Stimulated activated CD4-positive, alpha-beta T cell treated with anti-CD3 and anti-CD28 coated beads, Interleukin-12 subunit alpha, Interleukin-12 subunit beta, amount 100 ng/mL, for 24 hours (primary cell): ENCODE results near the gene DHX30.
"Not testable (repeated sequence)": the region's sequence is repeated elsewhere in the genome, so short reads cannot be mapped to it uniquely, and the experiment has no call there.

Source experiments
- DNase-seq, 2 experiments: peaks; one replicate each; pipeline ENCODE4 v3.0.0-alpha.2; 2020; ENCODE audit warnings: low read depth in 2 of 2

Gene DHX30

GRCh38 chr3:47877719-47878118 is 74.8 kb downstream of the DHX30 start:
- DNase-seq, result no peak

DNA sequence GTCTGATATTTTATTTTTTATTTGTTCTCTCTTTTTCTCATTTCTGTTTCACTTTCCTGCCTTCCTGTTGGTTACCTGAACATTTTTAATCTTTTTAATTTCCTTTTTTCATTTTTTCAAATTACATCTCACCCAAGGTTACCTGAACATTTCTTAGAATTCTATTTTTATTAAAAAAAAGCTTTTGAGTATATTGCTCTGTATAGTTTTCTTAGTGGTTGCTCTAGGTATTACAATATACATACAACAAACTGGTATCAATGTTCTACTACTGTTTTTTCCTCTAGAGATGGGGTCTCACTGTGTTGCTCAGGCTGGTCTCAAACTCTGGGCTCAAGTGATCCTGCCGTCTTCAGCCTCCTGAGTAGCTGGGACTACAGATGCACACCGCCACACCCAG is 79.4 kb downstream of the DHX30 start:
- DNase-seq, result no peak

DNA sequence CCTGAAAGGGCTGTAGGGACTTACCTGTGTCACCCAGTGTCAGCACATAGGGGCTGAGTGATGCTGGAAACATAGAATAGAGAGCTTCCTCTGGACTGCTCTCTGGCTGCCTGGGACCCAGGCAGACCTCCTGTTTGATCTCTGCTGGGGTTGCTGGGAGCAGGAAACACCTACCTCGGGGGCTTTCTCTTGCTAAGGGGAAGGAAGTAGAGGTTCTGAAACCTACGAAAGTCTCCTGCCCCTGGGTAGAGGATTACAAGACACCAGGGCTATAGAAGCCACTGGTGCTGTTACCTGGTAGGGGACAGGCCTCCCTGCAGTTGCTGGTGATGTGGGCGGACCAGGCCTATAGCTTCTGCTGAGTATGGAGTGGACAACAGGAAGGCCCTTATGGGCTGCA is 81.7 kb downstream of the DHX30 start:
- DNase-seq, result no peak

GRCh38 chr3:47885168-47885567 is 82.2 kb downstream of the DHX30 start:
- DNase-seq, result no peak

DNA sequence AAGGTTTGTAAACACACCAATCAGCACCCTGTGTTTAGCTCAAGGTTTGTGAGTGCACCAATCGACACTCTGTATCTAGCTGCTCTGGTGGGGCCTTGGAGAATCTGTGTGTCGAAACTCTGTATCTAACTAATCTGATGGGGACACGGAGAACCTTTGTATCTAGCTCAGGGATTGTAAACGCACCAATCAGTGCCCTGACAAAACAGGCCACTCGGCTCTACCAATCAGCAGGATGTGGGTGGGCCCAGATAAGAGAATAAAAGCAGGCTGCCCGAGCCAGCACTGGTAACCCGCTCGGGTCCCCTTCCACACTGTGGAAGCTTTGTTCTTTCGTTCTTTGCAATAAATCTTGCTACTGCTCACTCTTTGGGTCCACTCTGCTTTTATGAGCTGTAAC is 85.1 kb downstream of the DHX30 start:
- not testable (repeated sequence) for DNase-seq

GRCh38 chr3:47888986-47889757 is 86.2 kb downstream of the DHX30 start:
- no peak for DNase-seq

DNA sequence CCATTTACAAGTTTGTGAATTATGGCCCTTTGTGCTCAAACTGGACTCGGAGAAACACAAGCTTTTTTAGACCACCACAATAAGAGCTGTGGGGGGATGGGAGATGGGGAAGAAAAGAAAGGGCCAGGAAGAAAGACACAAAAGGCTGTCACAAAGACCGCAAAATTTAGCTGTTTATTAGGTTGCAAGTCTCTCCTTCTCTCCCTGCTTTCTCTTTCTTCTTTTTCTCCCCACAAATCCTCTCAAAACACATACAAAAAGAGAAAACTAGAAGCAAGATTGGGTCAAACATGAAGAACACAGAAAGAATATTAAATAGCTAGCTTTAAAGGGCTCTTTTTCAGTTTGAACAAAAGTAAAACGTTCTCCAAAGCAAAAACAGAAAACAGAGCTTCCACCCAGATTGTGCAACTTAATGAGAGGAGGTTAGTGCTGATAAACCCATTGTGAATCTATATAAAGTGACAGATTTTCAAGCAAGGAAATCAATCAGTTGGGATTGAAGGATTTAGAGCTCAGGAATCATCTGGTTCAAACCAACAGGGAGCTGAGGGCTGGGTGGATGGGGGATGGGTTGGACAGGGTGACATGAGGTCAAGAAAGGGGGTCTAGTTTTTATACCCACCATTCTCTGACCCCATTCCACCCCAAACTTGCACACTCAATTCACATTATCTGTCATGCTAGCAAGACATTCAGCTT is 87.3 kb downstream of the DHX30 start:
- no peak for DNase-seq

- no peak for DNase-seq
Measured at GRCh38 chr3:47890828-47891612, 88.1 kb downstream of the DHX30 start.

DNA sequence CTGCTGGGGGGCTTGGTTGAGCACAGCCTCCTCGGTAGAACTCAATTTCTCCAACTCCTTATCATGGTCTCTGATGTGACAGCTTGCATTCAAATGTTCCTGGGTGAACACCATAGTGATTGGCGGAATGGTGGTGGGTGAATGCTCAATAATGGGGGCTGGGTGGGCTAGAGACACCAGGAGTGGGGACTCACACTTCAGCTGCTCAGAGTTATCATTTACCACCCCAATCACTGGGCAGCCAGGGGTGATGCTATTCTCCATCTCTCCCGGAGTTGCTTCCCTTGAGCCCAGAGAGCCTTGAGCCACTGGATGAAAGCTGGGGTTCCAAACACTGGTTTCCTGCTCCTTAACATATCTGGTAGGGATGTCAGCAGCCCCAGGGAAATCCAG is 88.7 kb downstream of the DHX30 start:
- no peak for DNase-seq

DNA sequence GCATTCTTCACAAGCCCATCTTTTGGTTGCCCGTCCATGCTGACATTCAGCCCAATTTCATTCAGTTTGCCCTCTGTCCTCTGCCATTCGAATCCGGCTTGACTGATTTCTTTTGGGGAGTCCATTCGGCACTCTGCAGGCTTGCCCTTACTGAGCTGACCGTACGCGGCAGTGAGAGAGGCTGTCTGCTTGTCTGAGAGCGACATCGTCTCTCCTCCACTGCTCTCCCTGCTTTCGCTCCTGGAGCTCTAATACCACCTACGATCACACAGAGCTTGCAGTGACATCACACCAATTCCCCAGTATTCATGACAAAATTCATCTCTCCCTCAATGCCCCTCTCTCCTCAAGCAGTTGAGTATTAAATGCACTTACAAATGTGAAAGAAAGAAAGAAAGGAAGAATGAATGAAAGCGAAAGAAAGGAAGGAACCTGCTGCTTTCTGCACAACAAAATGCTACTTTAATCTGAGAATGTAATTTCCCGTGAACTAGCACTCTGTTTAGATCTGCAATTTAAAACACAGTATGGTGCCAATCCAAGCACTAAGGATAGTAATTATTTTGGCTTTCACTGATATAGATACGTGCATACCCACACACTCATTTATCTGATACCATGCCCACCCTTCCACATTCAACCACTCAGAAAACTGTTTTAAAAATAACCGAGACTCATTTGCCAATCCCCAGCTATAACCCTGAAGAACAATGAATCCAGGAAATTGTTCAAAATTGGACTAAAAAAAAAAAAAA is 89.5 kb downstream of the DHX30 start:
- no peak for DNase-seq

DNA sequence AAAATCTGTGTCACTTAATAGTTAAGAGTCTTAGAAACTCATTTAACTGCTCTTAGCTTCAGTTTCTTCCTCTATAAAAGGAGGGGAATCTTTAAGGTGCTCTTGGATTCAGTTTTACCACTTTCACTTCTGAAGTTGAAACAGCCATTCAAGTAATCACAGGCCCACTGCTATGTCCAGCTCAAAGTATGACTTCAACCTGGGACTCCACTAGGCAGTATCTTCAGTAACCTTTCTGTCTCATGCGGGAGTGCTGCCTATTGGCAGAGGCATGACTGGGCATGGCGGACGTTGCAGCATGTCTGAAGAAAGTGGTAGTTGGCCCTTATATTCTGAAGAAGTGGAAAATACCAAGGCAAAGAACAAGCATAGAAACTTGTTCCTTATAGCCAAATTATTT is 92.3 kb downstream of the DHX30 start:
- DNase-seq, result no peak

GRCh38 chr3:47896736-47897135 is 93.8 kb downstream of the DHX30 start:
- DNase-seq, result no peak

GRCh38 chr3:47897954-47898353 is 95.0 kb downstream of the DHX30 start:
- no peak for DNase-seq

- DNase-seq, result no peak
Measured at GRCh38 chr3:47899495-47900108, 96.7 kb downstream of the DHX30 start.
